Measurements from ENCODE around the gene KRT9.

KRT9 gene

GRCh38 chr17:41530062-41531048 lies 41.5 kb downstream of the KRT9 start:
- DNase-seq (ENCODE audit: low read depth in 2 of 3, low spot score in 2 of 3) = no peak

DNA sequence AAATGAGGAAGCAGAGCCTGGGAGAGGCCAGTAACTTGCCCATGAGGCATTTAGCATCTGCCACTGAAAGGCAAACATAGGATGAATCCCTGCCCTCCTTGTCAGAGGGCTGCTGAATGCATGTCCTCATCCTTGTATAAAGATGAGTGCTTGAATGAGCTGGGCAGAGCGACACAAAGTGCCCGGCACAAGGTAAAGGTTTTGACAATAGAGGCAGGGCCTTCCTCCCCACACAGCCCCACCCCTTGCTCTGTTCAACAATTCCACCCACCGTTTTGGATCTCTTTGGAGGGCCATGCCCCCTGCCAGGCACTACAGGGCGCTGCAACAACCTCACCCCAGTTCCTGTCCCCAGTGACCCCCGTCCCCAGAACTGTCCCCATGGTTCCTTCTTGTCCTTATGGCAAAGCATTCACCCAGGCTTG lies 42.4 kb downstream of the KRT9 start:
- no peak for DNase-seq (ENCODE audit: low read depth in 2 of 3, low spot score in 2 of 3)

DNA sequence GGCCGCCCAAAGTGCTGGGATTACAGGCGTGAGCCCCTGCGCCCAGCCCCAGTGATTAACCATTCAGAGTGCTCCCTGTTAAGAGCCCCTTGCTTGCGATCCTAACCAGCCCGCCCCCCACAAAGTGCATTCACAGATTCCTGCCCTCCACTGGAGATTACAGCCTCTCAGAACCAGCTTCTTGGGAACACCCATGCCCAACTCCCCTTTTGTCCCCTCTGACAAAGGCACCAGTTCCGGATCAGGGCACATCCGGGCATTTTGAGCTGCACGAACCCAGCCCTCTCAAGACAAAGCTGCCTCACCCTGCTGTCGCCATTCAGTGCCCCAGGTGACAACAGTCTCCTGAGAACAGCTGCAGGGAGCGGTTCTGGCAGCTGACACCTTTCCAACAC lies 42.9 kb downstream of the KRT9 start:
- no peak for DNase-seq (ENCODE audit: low read depth in 2 of 3, low spot score in 2 of 3)

DNA sequence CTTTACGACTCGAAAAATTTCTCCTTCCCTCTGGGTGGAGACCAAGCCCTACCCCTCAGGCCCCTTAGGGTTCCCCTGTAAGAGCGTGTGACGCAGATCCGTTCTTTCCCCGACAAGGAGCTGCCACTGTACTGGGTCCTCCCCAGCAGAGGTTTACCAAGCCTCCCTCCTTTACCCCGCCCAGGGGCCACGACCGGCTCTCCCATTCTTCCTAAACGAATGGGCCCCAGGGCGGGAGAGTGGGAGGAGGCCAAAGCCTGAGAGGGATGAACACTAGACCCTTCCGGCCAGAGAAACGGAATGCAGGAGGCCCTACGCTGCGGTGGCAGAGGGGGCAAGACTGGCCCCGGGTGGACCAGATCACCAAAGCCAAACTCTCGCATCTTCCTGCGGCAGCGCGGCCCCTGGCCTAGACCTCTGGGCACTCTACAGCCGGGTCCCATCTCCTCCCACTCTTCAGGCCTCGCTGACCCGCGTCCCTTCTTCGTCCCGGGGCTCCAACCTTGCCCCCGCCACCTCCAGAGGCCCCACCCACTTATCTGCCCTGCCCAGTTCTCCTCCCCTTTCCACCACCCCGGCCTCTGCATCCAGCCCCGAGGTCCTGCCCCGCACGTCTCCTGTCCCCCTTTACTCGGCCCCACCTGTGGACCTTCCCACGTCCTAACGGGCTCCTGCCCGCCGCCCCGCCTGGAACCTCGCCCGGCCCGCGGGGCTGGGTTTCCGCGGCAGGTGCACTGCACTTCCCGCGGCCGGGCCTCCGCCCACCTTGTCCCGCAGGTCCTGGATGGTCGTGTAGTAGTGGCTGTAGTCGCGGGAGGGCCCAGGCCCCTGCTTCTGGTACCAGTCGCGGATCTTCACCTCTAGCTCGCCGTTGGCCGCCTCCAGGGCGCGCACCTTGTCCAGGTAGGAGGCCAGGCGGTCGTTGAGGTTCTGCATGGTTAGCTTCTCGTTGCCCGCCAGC lies 44.5 kb downstream of the KRT9 start:
- DNase-seq (ENCODE audit: low read depth in 2 of 3, low spot score in 2 of 3) = no peak

- DNase-seq (ENCODE audit: low read depth in 2 of 3, low spot score in 2 of 3) = no peak
Observed at GRCh38 chr17:41524261-41524660, 47.6 kb downstream of the KRT9 start.

GRCh38 chr17:41523787-41524186 lies 48.1 kb downstream of the KRT9 start:
- no peak for DNase-seq (ENCODE audit: low read depth in 2 of 3, low spot score in 2 of 3)

DNA sequence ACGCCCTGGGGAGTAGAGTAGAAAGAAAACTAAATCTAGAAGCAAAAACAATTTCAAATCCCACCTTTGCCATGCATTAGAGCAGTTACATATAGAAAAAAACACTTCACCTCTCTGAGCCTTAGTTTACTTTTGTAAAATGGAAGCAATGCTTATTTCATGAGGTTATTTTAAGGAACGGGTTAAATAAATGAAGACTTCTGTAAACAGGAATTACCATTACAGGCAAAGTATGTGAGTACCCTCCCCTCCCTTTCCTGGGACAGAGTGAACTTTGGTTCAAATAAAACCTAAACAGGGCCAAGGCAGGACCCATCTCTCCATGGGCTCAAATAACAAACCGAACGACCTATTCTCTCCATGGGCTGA lies 48.6 kb downstream of the KRT9 start:
- DNase-seq (ENCODE audit: low read depth in 2 of 3, low spot score in 2 of 3) = no peak

DNA sequence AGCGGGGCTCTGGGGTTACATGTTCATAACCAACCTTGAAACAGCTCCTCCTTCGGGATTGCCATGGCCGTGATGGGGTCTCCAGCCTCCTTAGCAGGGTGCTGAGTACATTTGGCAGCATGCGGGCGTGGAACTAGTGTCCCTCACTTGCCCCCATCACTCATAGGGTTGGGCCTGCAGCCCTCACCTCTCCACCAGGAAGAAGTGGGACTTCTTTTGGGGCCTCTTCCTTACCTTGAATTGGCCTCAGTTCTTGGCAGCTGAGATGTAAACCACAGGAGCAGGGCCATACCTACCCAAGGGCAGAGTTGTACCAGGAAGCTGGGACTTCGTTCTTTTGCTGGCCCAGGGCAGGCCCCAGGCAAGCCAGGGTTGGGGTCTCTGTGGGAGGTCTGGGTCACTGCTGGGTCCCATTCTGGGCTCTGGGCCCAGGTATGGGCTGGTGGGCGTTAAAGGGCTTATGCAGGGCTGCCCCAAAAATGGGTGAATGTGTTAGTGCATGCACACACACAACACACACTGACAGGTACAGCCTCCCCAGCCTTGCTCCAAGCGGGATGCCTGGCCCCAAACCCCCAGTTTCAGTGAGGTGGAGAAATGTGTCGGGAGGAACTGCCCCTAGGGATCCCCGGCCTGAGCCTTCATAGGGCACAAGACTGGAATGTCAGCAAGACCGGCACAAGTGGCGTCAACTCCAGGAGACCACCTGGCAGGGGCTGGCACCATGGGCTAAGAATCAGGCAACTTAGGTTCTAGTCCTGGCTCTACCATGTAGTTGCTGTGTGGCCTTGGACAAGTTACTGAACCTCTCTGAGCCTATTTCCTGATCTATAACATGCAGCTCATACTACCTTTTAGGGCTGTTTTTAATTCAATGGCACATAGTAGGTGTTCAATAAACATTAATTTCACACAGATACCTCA lies 49.3 kb downstream of the KRT9 start:
- no peak for DNase-seq (ENCODE audit: low read depth in 2 of 3, low spot score in 2 of 3)

- DNase-seq (ENCODE audit: low read depth in 2 of 3, low spot score in 2 of 3) = no peak
Observed at GRCh38 chr17:41521574-41522261, 50.1 kb downstream of the KRT9 start.

GRCh38 chr17:41520821-41521521 lies 50.9 kb downstream of the KRT9 start:
- no peak for DNase-seq (ENCODE audit: low read depth in 2 of 3, low spot score in 2 of 3)

- no peak for DNase-seq (ENCODE audit: low read depth in 2 of 3, low spot score in 2 of 3)
Observed at GRCh38 chr17:41519501-41520224, 52.2 kb downstream of the KRT9 start.

DNA sequence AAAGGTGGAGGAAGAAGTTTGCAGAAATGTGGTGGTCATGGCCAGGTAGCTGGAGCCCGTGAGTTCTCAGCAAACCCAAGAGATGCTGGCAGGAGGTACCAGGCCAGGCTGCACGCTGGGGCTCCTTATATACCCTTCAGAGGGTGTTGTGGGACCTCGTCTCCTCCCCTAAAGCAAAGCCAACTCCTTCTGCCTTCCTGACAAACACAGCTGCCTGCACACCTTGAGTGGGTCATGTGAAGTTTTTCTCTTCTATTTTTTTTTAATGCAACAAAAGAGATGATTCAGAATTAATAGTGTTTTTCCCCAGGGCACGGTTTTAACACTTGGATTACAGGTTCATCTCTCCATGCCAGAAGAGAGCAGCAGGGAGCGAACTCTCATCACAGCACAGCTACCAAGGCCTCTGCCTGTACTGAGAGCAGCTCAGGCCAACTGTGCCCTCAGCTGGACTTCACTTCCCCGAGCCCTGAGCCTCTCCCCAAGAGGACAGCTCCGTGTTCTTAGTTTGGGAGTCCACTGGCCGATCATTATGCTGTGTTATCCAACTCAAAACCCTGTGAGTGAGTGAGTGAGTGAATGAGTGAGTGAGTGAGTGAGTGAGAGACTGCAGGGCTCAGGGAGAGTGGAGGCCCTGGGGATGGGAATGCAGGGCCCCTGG lies 52.9 kb downstream of the KRT9 start, which contains the start of gene KRT15:
TSS of gene KRT15 (minus strand) at position 102 of the 661 bp plus-strand sequence. CDS start at position 39, 63 bp downstream.
- DNase-seq (ENCODE audit: low read depth in 2 of 3, low spot score in 2 of 3) = no peak

DNA sequence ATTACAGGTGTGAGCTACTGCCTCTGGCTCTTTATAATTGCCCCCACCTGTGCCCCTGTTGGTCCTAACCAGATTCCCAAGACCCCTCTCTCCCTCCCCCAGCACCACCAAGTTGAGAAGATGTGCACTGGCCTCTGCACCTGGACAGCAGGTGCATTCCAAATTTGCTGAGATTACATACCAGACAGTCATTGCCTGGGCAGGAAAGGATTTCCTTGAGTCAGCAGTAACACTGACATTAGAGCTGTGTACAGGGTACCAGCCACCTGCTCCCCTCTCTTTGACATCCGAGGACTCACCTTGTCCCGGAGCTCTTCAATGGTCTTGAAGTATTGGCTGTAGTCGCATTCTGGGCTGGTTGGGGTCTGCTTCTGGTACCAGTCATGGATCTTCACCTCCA lies 53.8 kb downstream of the KRT9 start:
- no peak for DNase-seq (ENCODE audit: low read depth in 2 of 3, low spot score in 2 of 3)

- no peak for DNase-seq (ENCODE audit: low read depth in 2 of 3, low spot score in 2 of 3)
Observed at GRCh38 chr17:41516830-41517283, 55.0 kb downstream of the KRT9 start.

GRCh38 chr17:41516147-41516829 lies 55.6 kb downstream of the KRT9 start:
- DNase-seq (ENCODE audit: low read depth in 2 of 3, low spot score in 2 of 3) = no peak

Measured in activated CD8-positive, alpha-beta memory T cell treated with anti-CD3 and anti-CD28 coated beads for 48 hours (primary cell).